Mammary epithelial cell (primary cell): ENCODE results near the gene OCA2.

Experiments used
- CTCF ChIP-seq, 2 donors: IDR thresholded peaks in 1 of 2; conservative IDR thresholded peaks in 1 of 2; 2 replicates each; pipeline ENCODE4 v1.5.1; 2011 to 2012; ENCODE audit warnings: inconsistent platforms in 2 of 2, low read length in 2 of 2, mild to moderate bottlenecking in 2 of 2, control low read depth in 1 of 2, low read depth in 1 of 2; ENCODE audit not compliant: insufficient read depth in 1 of 2; ENCODE audit errors: extremely low read depth in 1 of 2
- EZH2 ChIP-seq: IDR thresholded peaks from 2 replicates; pipeline ENCODE4 v1.6.1; 2012; ENCODE audit warnings: low read length, inconsistent platforms, borderline replicate concordance

- TF ChIP-seq CTCF (conservative IDR thresholded peaks at IDR 0.05 in 1 of 2, IDR thresholded peaks at IDR 0.05 in 1 of 2; ENCODE audit: extremely low read depth in 1 of 2, insufficient read depth in 1 of 2, low read depth in 1 of 2, low read length in 2 of 2) (no peak), EZH2 (no peak)
These were observed 233.2 kb downstream of the OCA2 start for GRCh38 chr15:27865926-27866325.
